Astrocyte (in vitro differentiated cells and primary cell): ENCODE measurements around the gene MT1HL1. TPM values are rescaled to one million over a fixed set of nuclear protein-coding genes. Genes with fewer than 3 reads are reported as not detected.

ENCODE experiments used
- DNase-seq: peaks from one replicate; pipeline ENCODE4 v3.0.0-alpha.2; 2010; ENCODE audit warnings: low read depth
- FAIRE-seq: peaks from 2 replicates; lab custom pipeline; 2011; peaks lifted over from hg19 to GRCh38; lab: Jason Lieb, UNC
- H2AFZ ChIP-seq: 2 replicates; pipeline ENCODE4 v1.6.0; 2012; ENCODE audit warnings: low read depth, low read length, inconsistent platforms
- H3K27ac ChIP-seq: 2 replicates; pipeline ENCODE4 v1.5.1; 2011; ENCODE audit warnings: low read depth, low read length, inconsistent platforms
- H3K27me3 ChIP-seq: 2 replicates; pipeline ENCODE4 v1.6.0; 2011; ENCODE audit warnings: low read length, inconsistent platforms; ENCODE audit not compliant: insufficient read depth
- H3K36me3 ChIP-seq: 2 replicates; pipeline ENCODE4 v1.5.1; 2011; ENCODE audit warnings: low read length, inconsistent platforms; ENCODE audit not compliant: insufficient read depth
- H3K4me1 ChIP-seq: 2 replicates; pipeline ENCODE4 v1.5.1; 2011; ENCODE audit warnings: low read length, inconsistent platforms; ENCODE audit not compliant: insufficient read depth
- H3K4me2 ChIP-seq: 2 replicates; pipeline ENCODE4 v1.6.0; 2012; ENCODE audit warnings: low read length, inconsistent platforms
- H3K4me3 ChIP-seq: 2 replicates; pipeline ENCODE4 v1.5.1; 2011; ENCODE audit warnings: low read depth, mild to moderate bottlenecking, low read length, inconsistent platforms; ENCODE audit not compliant: insufficient read depth
- H3K79me2 ChIP-seq: 2 replicates; pipeline ENCODE4 v1.6.0; 2012; ENCODE audit warnings: mild to moderate bottlenecking, low read length, inconsistent platforms; ENCODE audit not compliant: insufficient read depth
- H3K9ac ChIP-seq: 2 replicates; pipeline ENCODE4 v1.6.0; 2012; ENCODE audit warnings: mild to moderate bottlenecking, low read length, inconsistent platforms
- H3K9me3 ChIP-seq: 2 replicates; pipeline ENCODE4 v1.5.1; 2012; ENCODE audit warnings: low read depth, mild to moderate bottlenecking, low read length, inconsistent platforms; ENCODE audit not compliant: insufficient read depth
- H4K20me1 ChIP-seq: 2 replicates; pipeline ENCODE4 v1.6.0; 2012; ENCODE audit warnings: low read length, inconsistent platforms; ENCODE audit not compliant: insufficient read depth
- H3K27ac Mint-ChIP-seq: one replicate; pipeline ENCODE4 v1.8.0; 2021; ENCODE audit warnings: mild to moderate bottlenecking, mixed read lengths; ENCODE audit not compliant: unreplicated experiment
- H3K27me3 Mint-ChIP-seq: one replicate; pipeline ENCODE4 v1.8.0; 2021; ENCODE audit warnings: low read depth, mixed read lengths; ENCODE audit not compliant: unreplicated experiment
- H3K36me3 Mint-ChIP-seq: one replicate; pipeline ENCODE4 v1.8.0; 2021; ENCODE audit warnings: low read depth, mixed read lengths; ENCODE audit not compliant: unreplicated experiment
- H3K4me1 Mint-ChIP-seq: one replicate; pipeline ENCODE4 v1.8.0; 2021; ENCODE audit warnings: low read depth, mixed read lengths; ENCODE audit not compliant: unreplicated experiment
- H3K4me3 Mint-ChIP-seq: one replicate; pipeline ENCODE4 v1.8.0; 2021; ENCODE audit warnings: mild to moderate bottlenecking, moderate library complexity, mixed read lengths; ENCODE audit not compliant: unreplicated experiment
- H3K9me3 Mint-ChIP-seq: one replicate; pipeline ENCODE4 v1.8.0; 2021; ENCODE audit warnings: mild to moderate bottlenecking, mixed read lengths; ENCODE audit not compliant: unreplicated experiment
- CTCF ChIP-seq: IDR thresholded peaks from 2 replicates; pipeline ENCODE4 v1.5.1; 2011; ENCODE audit warnings: low read depth, mild to moderate bottlenecking, inconsistent platforms, low read length, moderate library complexity; ENCODE audit not compliant: insufficient read depth
- EZH2 ChIP-seq: IDR thresholded peaks from 2 replicates; pipeline ENCODE4 v1.6.1; 2012; ENCODE audit warnings: mild to moderate bottlenecking, low read length, inconsistent platforms; ENCODE audit not compliant: insufficient read depth
- total RNA-seq: library from RNA; stranded (reverse); gene quantifications from 2 replicates; pipeline ENCODE4 v1.2.1, GENCODE V29; 2021

The MT1HL1 gene
- total RNA-seq, 1 donor from 2014 or later: not detected

- Mint-ChIP-seq H3K36me3 (no peaks in the 10 kb centered on the region), H3K27me3 (peaks cover 42% of the 10 kb centered on the region), H3K4me1 (peaks cover 4% of the 10 kb centered on the region), H3K9me3 (no peaks in the 10 kb centered on the region), H3K4me3 (no peak overlapping the region), H3K27ac (no peak overlapping the region)
- no peaks in the 10 kb centered on the region for H4K20me1 ChIP-seq
- peaks cover 44% of the 10 kb centered on the region for H3K27me3 ChIP-seq
- no peak for TF ChIP-seq EZH2
- no peak for TF ChIP-seq CTCF
- FAIRE-seq (no peak), DNase-seq (no peak)
- H3K9me3 ChIP-seq: no peaks in the 10 kb centered on the region
- H3K27ac ChIP-seq: no peak overlapping the region
- no peaks in the 10 kb centered on the region for H3K79me2 ChIP-seq
- no peak overlapping the region for H3K9ac ChIP-seq
- no peaks in the 10 kb centered on the region for H3K4me1 ChIP-seq
- no peaks in the 10 kb centered on the region for H3K36me3 ChIP-seq
- no peak overlapping the region for H3K4me2 ChIP-seq
- H2AFZ ChIP-seq: no peak overlapping the region
- no peak overlapping the region for H3K4me3 ChIP-seq
Observed at GRCh38 chr1:237040823-237041222, 36.6 kb upstream of the MT1HL1 start.

GRCh38 chr1:237038211-237038610, 34.0 kb upstream of the MT1HL1 start:
- TF ChIP-seq EZH2 (no peak), CTCF (no peak)
- H3K27me3 Mint-ChIP-seq: peaks cover 20% of the 10 kb centered on the region
- no peaks in the 10 kb centered on the region for H3K9me3 Mint-ChIP-seq
- H2AFZ ChIP-seq: no peak overlapping the region
- H3K27ac Mint-ChIP-seq: no peak overlapping the region
- H3K4me1 ChIP-seq: no peaks in the 10 kb centered on the region
- H3K36me3 Mint-ChIP-seq: no peaks in the 10 kb centered on the region
- no peak overlapping the region for H3K4me3 ChIP-seq
- H3K4me2 ChIP-seq: no peak overlapping the region
- H3K9me3 ChIP-seq: no peaks in the 10 kb centered on the region
- no peaks in the 10 kb centered on the region for H3K79me2 ChIP-seq
- H3K36me3 ChIP-seq: no peaks in the 10 kb centered on the region
- peaks cover 21% of the 10 kb centered on the region for H3K27me3 ChIP-seq
- FAIRE-seq (no peak), DNase-seq (no peak)
- no peak overlapping the region for H3K4me3 Mint-ChIP-seq
- H3K27ac ChIP-seq: no peak overlapping the region
- no peak overlapping the region for H3K9ac ChIP-seq
- H3K4me1 Mint-ChIP-seq: peaks cover 2% of the 10 kb centered on the region
- no peaks in the 10 kb centered on the region for H4K20me1 ChIP-seq

GRCh38 chr1:237035759-237036158, 31.5 kb upstream of the MT1HL1 start:
- DNase-seq (no peak), FAIRE-seq (no peak)
- Histone ChIP-seq H2AFZ (no peak overlapping the region), H3K4me3 (no peak overlapping the region), H3K79me2 (no peaks in the 10 kb centered on the region), H4K20me1 (no peaks in the 10 kb centered on the region), H3K4me2 (no peak overlapping the region), H3K9ac (no peak overlapping the region), H3K4me1 (peaks cover 3% of the 10 kb centered on the region), H3K27me3 (peaks cover 7% of the 10 kb centered on the region), H3K36me3 (no peaks in the 10 kb centered on the region), H3K27ac (no peak overlapping the region), H3K9me3 (no peaks in the 10 kb centered on the region)
- Mint-ChIP-seq H3K9me3 (no peaks in the 10 kb centered on the region), H3K27ac (no peak overlapping the region), H3K36me3 (no peaks in the 10 kb centered on the region), H3K4me3 (no peak overlapping the region), H3K4me1 (peaks cover 6% of the 10 kb centered on the region), H3K27me3 (peaks cover 4% of the 10 kb centered on the region)
- TF ChIP-seq EZH2: no peak
- no peak for TF ChIP-seq CTCF
